Lung (tissue), 12 donors: ENCODE measurements around the gene CACNA1C. TPM values are rescaled to one million over a fixed set of nuclear protein-coding genes. Genes with fewer than 3 reads are reported as not detected.

Source experiments
- ATAC-seq: fragments of 200-7000 bp; cut with Tn5 transposase; one replicate; pipeline ENCODE4 v1.9.1; 2020; ENCODE audit warnings: moderate number of reproducible peaks; ENCODE audit not compliant: insufficient read depth, low FRiP score
- DNase-seq, 3 donors: peaks; one replicate each; pipeline ENCODE4 v3.0.0-alpha.2; 2013 to 2017
- H3K27ac ChIP-seq, 2 donors: one replicate each; pipeline ENCODE4 v1.5.1; 2013; ENCODE audit warnings: mild to moderate bottlenecking in 2 of 2, moderate library complexity in 2 of 2, control low read depth in 1 of 2, inconsistent platforms in 1 of 2, low read depth in 1 of 2, low read length in 1 of 2
- H3K27me3 ChIP-seq, 3 donors: one replicate each; pipeline ENCODE4 v1.5.1; 2013; ENCODE audit warnings: low read length in 2 of 3; ENCODE audit not compliant: control insufficient read depth in 3 of 3, insufficient read depth in 3 of 3
- H3K36me3 ChIP-seq, 4 donors: one replicate each; pipeline ENCODE4 v1.5.1; 2013; ENCODE audit warnings: low read length in 4 of 4, mild to moderate bottlenecking in 1 of 4, moderate library complexity in 1 of 4; ENCODE audit not compliant: control insufficient read depth in 4 of 4, insufficient read depth in 4 of 4
- H3K4me1 ChIP-seq, 5 donors: one replicate each; pipeline ENCODE4 v1.5.1; 2013; ENCODE audit warnings: low read length in 5 of 5, mild to moderate bottlenecking in 2 of 5, moderate library complexity in 1 of 5; ENCODE audit not compliant: control insufficient read depth in 5 of 5, insufficient read depth in 5 of 5
- H3K4me3 ChIP-seq: one replicate; pipeline ENCODE4 v1.5.1; 2013; ENCODE audit warnings: mild to moderate bottlenecking, control low read depth, moderate library complexity
- H3K9ac ChIP-seq, 2 donors: one replicate each; pipeline ENCODE4 v1.5.1; 2013; ENCODE audit warnings: low read length in 2 of 2, control low read depth in 1 of 2; ENCODE audit not compliant: insufficient read depth in 1 of 2
- H3K9me3 ChIP-seq, 4 donors: one replicate each; pipeline ENCODE4 v1.5.1; 2013; ENCODE audit warnings: low read length in 3 of 4, mild to moderate bottlenecking in 1 of 4, moderate library complexity in 1 of 4; ENCODE audit not compliant: control insufficient read depth in 4 of 4, insufficient read depth in 3 of 4
- CTCF ChIP-seq: IDR thresholded peaks from 2 replicates; pipeline ENCODE4 v1.5.1; 2012; ENCODE audit warnings: mild to moderate bottlenecking; ENCODE audit errors: control extremely low read depth, extremely low read depth
- WGBS, 2 donors: extraction: QIAGEN DNeasy Blood & Tissue Kit; methylation state at CpG; one replicate each; pipeline ENCODE4 v1.1.7; 2013; 5-methylcytosine and 5-hydroxymethylcytosine counted together
- polyA plus RNA-seq, 2 donors: library from polyadenylated mRNA; stranded (reverse); fragments of 200-250 nt; gene quantifications; one replicate each; pipeline ENCODE4 v1.2.1, GENCODE V29; 2013
- total RNA-seq, 2 donors: library from RNA; depleted of rRNA in 1 of 2; stranded (reverse); fragments of >200 nt in 1 of 2; gene quantifications; one replicate each; pipeline ENCODE4 v1.2.1, GENCODE V29; 2014 to 2021
- donor health status: control.
- donor health status: control.
- donor health status: Bipolar disorder and iron deficiency.
- donor health status: healthy.
- donor health status: DM: yes; HTN: yes; CAD: no.

Gene CACNA1C
- total and polyA plus RNA-seq, 4 donors = 3.2 to 17.5 (median 7.5) TPM

- H3K36me3 ChIP-seq = no peaks in the 10 kb centered on the region
- peak overlapping the region in 1 of 2 donors; percentile 83 for H3K27ac ChIP-seq
- H3K9ac ChIP-seq = no peak overlapping the region
- H3K9me3 ChIP-seq = no peaks in the 10 kb centered on the region
- ATAC-seq (no peak), DNase-seq (no peak)
- H3K27me3 ChIP-seq = no peaks in the 10 kb centered on the region
- peaks cover 3 to 34% (median 16%) of the 10 kb centered on the region in 5 donors for H3K4me1 ChIP-seq
- H3K4me3 ChIP-seq = no peak overlapping the region
- WGBS, 2 donors = 89 to 90% methylated on average over 3 of the region's 3 CpGs
- no peak for TF ChIP-seq CTCF
These were observed 39.7 kb upstream of the CACNA1C start for GRCh38 chr12:2013086-2013485.

- Histone ChIP-seq H3K4me3 (no peak overlapping the region), H3K4me1 (peaks cover 4 to 35% (median 15%) of the 10 kb centered on the region in 5 donors), H3K27ac (peak overlapping the region; percentile 78 to 83), H3K9me3 (no peaks in the 10 kb centered on the region), H3K9ac (no peak overlapping the region), H3K36me3 (no peaks in the 10 kb centered on the region), H3K27me3 (no peaks in the 10 kb centered on the region)
- WGBS, 2 donors = 50 to 55% methylated on average over 4 of the region's 4 CpGs
- no peak for ATAC-seq
- peak; percentile 65 to 86 (median 84) for DNase-seq
- TF ChIP-seq CTCF = no peak
These were observed 39.1 kb upstream of the CACNA1C start for GRCh38 chr12:2013527-2014223.

- no peak for ATAC-seq
These were observed 38.6 kb upstream of the CACNA1C start for GRCh38 chr12:2014231-2014630.

More at GRCh38 chr12:2014231-2014630, 38.6 kb upstream of the CACNA1C start:
- Histone ChIP-seq H3K27me3 (no peaks in the 10 kb centered on the region), H3K4me1 (peaks cover 4 to 30% (median 13%) of the 10 kb centered on the region in 5 donors), H3K36me3 (no peaks in the 10 kb centered on the region), H3K27ac (peak overlapping the region; percentile 42 to 66), H3K9ac (no peak overlapping the region), H3K9me3 (no peaks in the 10 kb centered on the region), H3K4me3 (no peak overlapping the region)
- DNase-seq = no peak
- TF ChIP-seq CTCF = no peak
- WGBS, 2 donors = 76 to 78% methylated on average over 4 of the region's 4 CpGs
